GM08714 (cell line): Measurements from ENCODE around the gene RDH13.

Experiments used
- H3K4me3 ChIP-seq: fragments of 200-500 bp; sonication (Bioruptor generic); 2 replicates; pipeline ENCODE4 v1.5.1; 2014; ENCODE audit warnings: mild to moderate bottlenecking, low read length, inconsistent platforms
- ZNF274 ChIP-seq: IDR thresholded peaks from 2 replicates; pipeline ENCODE4 v1.6.1; 2012; ENCODE audit warnings: mild to moderate bottlenecking, low read depth, low read length

RDH13 gene

GRCh38 chr19:55086730-55087541 is 24.0 kb upstream of the RDH13 start:
- no peak overlapping the region for H3K4me3 ChIP-seq
- TF ChIP-seq ZNF274 = no peak

DNA sequence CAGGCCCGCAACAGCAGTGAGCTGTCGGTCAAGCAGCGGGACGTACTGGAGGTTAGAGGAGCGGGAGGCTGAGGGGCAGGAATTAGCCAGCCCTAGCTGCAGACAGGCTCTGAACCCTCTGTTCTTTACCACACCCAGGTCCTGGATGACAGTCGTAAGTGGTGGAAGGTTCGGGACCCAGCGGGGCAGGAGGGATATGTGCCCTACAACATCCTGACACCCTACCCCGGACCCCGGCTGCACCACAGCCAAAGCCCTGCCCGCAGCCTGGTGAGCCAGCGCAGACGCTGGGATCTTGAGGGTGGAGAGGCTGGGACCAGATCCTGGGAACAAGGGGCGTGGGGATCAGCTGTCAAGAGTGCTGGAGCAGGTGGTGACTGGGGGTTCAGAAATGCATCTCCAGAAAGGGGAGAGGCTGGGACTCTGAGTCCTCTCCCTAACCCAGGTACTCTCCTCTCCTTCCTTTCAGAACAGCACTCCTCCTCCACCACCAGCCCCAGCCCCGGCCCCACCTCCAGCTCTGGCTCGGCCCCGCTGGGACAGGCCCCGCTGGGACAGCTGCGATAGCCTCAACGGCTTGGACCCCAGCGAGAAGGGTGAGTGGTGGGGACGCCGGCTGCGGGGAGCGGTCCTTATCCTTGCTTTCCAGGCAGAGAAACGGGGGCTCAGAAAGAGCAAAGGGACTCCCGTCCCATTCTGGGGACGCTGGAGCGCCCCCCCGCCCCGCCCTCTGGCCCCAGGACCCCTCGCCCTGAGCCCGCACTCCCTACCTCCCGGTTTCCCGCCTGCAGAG is 23.2 kb upstream of the RDH13 start:
- no peak for TF ChIP-seq ZNF274

DNA sequence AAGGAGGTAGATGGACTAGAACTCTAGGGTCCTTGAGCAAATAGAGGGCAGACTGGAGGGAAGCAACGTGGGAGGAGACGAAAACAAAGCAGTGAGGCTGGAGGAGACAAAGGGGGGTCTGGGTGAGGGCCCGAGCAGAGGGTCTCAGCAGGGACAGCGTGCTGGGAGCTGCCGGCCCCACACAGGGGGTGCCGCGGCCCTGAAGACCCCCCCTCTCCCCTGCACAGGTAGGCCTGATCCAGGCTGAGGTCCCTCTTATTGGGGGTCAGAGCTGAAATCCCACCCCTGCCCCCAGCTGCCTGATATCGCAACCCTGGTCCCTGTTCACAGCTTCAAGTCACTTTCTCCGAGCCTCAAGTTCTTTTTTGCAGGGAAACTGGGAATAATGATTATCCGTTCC is 21.5 kb upstream of the RDH13 start:
- no peak overlapping the region for H3K4me3 ChIP-seq
- no peak for TF ChIP-seq ZNF274

More for the DNA sequence above, 23.2 kb upstream of the RDH13 start:
- H3K4me3 ChIP-seq = no peak overlapping the region

DNA sequence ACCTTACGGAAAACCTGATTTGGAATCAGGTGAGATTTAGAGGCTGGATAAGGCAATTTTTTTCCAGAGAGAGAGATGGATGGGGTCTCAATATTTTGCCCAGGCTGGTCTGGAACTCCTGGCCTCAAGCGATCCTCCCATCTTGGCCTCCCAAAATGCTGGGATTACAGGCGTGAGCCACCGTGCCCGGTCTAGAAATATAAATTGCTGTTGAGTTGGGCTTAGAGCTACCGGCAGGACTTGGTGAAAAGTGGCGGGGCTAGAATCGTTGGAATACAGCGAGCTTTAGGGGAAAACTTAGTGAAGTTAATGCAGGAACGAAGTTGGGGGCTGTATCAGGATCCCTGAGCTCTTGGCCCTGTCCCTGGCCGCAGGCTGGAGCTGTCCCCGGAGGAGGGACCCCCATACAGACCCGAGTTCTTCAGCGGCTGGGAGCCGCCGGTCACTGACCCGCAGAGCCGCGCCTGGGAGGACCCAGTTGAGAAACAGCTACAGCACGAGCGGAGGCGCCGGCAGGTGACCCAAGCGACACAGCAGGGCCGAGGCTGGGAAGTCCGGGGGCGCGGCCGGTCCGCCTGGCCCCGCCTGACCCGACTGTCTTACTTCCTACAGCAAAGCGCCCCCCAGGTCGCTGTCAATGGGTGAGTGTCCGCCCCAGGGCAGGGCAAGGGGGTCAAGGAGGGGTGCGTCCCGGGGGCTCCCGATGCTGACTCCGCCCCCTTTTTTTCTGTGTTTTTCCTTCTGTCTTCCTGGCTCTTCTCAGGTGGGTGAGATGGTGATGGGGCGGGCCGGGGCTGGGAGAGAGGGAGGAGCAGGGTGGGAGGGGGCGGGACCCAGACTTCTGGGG is 20.3 kb upstream of the RDH13 start:
- no peak overlapping the region for H3K4me3 ChIP-seq
- TF ChIP-seq ZNF274 = no peak

GRCh38 chr19:55082020-55082851 is 19.3 kb upstream of the RDH13 start:
- no peak overlapping the region; the same call in 1 of the 2 replicates for H3K4me3 ChIP-seq
- no peak for TF ChIP-seq ZNF274

- no peak for TF ChIP-seq ZNF274
- no peak overlapping the region; the same call in 1 of the 2 replicates for H3K4me3 ChIP-seq
Observed at GRCh38 chr19:55081770-55082019, 18.7 kb upstream of the RDH13 start.

DNA sequence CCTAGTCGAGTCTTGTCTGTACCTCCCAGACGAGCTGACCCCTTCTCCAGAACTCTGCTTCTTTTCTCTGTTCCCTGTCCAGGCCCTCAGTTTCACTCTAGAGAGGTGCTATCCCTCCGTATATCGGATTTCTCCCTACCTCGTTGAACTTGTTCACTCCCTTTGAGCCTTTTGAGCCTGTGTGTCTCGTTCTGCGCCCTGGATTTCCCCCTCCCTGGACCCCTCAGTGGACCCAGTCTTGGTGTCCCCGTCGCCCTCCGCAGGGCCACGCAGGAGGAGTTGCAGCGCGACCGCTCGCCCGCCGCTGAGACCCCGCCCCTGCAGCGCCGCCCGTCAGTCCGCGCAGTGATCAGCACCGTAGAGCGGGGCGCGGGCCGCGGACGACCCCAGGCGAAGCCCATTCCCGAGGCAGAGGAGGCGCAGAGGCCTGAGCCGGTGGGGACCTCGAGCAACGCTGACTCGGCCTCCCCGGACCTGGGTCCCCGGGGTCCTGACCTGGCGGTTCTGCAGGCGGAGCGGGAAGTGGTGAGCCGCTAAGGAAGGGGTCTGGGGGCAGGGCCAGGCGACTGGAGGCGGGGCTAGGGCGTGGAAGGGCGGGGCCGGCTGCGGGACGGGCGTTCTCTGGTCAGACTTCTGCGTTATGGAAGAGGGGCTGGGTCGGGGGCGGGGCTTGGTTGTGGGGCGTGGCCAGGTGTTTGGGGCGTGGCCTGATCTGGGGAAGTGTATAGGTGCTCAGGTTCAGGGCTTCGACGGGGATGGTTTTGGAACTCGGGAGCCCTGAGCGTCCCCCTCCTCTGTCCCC is 18.2 kb upstream of the RDH13 start:
- H3K4me3 ChIP-seq = peak overlapping the region; percentile 65; the same call in 1 of the 2 replicates
- no peak for TF ChIP-seq ZNF274

DNA sequence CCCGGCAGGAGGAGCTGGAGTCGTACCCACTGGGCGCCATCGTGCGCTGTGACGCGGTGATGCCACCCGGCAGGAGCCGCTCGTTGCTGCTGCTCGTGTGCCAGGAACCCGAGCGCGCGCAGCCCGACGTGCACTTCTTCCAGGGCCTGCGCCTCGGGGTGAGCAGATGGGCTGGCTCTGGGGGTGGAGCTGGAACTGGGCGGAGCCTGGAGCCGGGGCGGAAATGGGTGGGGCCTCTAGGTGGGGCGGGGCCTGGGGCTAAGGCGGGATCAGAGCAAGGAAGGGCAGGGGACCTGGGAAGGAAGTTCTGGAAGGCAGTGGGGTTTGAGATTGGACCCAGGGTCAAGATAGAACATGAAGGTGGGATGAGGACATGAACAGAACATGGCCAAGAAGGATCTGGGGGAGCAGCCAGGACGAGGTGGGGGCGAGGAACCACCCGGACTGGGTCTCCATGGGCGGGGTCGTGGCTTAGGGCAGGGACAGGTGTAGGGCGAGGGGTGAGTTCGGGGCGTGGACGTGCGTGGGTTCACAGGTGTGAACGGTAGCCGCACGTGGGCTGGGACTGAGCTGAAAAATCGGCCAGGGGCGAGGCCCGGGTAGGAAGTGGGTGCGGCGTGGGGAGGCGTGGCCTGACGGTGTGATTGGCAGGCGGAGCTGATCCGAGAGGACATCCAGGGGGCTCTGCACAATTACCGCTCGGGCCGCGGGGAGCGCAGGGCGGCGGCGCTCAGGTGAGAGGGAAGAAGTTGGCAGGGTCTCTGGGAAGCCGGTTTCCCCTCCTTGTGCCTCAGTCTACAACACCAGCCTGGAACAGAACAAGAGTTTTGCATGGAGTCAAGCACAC is 17.4 kb upstream of the RDH13 start:
- peak overlapping the region; percentile 65; the same call in 1 of the 2 replicates for H3K4me3 ChIP-seq
- no peak for TF ChIP-seq ZNF274

DNA sequence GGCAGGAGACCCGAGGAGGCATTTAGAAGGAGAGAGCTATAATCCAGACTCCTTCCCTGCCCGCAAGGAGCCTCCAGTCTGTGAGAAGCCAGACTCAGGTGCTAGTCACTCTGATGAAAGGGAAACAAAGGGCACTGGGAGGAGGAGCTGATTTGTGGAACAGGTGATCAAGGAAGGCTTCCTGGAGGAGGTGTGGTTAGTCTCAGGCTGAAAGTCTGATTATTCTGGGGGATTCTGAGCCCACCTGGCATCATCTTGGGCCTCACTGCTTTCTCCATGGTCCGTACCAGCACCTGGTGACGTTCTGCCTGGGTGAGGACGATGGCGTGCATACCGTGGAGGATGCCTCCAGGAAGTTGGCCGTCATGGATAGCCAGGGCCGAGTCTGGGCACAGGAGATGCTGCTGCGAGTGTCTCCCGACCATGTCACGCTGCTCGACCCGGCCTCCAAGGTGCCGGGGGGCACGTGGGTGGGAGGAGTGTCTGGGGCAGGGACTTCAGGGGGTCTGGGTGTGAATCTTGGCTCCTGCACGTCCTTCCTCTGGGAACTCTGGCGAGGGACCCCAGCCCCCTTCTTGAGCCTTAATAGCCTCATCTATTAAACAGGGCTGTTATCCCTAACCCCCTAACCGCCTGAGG is 16.6 kb upstream of the RDH13 start:
- no peak for TF ChIP-seq ZNF274
- no peak overlapping the region for H3K4me3 ChIP-seq

DNA sequence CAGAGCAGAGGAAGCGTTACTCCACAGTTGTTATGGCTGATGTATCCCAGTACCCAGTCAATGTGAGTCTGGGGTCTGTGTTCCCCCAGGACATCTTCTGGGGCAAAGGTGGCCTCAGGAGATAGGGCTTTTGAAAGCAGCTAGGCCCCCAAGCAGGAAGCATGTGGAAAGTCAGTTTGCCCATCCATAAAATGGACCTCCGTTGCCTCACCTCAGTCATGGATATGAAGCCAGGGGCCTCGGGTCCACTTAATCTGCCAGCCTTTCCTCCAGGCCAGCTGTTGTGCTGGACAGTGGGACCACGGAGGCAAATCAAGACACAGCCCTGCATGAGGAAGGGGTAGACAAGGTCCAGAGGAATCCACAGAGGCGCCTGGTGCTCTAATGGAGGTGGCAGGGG is 16.0 kb upstream of the RDH13 start:
- no peak for TF ChIP-seq ZNF274
- H3K4me3 ChIP-seq = no peak overlapping the region

- no peak overlapping the region for H3K4me3 ChIP-seq
- no peak for TF ChIP-seq ZNF274
Observed at GRCh38 chr19:55077106-55077505, 14.2 kb upstream of the RDH13 start.

DNA sequence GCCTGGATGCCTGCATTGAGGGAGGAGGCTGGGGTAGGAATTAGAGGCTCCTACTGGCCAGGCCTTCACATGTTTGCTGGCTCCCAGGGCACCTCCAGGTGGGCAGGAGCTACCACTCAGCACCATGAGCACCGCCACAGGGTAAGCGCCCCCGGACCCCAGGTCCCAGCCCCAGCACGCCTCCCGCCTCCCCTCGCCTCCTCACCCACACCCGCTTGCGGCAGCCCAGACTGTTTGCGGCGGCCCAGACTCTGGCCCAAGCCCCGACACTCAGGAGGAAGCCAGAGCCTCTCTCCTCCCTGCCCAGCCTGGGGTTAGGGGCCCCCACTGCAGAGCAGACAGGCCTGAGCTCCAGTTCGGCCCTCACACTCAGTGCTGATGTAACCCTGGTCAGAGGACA is 13.4 kb upstream of the RDH13 start:
- H3K4me3 ChIP-seq = no peak overlapping the region
- no peak for TF ChIP-seq ZNF274
